HK-2 (cell line): Measurements from ENCODE around the gene PRKG2.
A peak's percentile ranks its signal among the peaks of the same experiment; 100 is the strongest.

Source experiments
- DNase-seq: peaks from one replicate; pipeline ENCODE4 v3.0.0-alpha.2; 2018; ENCODE audit not compliant: unreplicated experiment

Gene PRKG2

DNA sequence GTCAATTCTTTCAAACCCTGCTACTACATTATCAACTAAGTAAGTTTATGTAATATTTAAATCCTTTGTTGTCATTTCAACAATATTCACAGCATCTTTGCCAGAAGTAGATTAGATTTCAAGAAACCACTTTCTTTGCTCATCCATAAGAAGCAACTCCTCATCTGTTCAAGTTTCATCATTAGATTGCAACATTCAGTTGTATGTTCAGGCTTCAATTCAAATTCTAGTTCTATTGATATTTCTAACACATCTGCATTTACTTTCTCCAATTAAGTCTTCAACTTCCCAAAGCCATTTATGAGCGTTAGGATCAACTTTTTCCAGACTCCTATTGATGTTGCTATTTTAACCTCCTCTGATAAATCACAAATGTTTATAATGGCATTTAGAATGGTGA is 118.5 kb downstream of the PRKG2 start:
- no peak for DNase-seq

DNA sequence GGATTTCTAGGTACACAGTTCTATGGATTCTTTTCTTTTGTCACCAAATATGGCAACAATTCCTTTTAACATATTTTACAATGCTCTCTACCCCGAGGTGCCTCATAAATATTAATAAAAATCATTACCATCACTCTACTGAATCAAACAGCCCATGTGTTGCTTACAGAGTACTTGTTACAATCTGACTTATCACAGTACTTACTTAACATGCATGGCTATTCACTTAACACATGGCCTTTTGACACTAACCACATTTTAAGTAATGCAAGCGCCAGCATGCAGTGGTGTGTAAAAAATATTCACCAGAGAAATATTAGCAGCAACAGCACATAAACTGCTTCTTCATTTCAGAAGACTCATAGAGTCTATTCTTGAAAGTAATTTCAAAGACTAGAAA is 119.6 kb downstream of the PRKG2 start:
- DNase-seq: no peak

DNA sequence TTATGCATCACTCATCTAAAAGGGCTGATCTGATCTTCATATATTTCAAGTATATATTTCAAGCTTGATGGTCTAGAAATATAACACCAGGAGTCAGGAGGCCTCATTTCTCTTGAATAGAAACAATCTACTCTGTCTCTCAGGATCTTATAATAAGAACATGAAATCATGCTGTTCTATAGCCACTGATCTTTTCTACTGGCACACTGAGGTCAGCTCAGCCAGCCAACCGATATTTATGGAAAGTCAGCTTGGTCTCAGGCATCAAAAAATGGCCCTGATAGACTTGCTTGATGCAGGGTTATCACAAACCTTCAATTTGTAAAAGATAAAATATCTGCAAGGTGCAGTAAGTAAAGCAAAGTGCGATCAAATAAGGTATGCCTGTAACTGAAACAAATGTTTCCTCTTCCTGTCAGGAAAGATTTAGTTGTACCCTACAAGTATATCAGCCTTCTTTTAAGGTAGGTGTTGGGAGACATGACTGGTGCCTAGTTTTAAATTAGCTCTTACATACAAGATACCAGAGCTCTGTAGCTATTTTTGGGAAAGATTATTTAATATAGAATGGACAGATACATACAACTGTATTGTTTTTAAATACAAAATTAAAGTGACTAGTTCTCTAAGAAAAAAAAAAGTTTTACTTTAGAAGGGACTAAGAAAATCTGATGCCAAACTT is 121.2 kb downstream of the PRKG2 start:
- DNase-seq: no peak

DNA sequence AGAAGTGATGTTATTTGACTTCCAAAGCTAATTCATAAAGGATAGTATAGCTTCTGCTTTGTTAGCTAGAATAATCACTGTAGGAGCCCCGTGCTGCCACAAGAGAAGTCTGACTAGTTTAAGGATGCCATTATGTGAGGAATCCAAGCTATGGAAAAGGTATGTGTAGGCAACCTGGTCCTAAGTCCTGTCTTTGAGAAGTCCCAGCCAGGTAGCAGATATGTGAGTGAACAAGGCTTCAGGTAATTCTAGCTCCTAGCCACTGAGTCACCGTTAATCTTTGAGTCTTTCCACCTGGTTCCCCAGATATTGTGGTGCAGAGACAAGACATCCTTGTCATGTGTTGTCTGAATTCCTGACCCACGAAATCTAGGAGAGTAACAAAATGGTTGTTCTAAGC is 129.0 kb downstream of the PRKG2 start:
- DNase-seq: no peak

DNA sequence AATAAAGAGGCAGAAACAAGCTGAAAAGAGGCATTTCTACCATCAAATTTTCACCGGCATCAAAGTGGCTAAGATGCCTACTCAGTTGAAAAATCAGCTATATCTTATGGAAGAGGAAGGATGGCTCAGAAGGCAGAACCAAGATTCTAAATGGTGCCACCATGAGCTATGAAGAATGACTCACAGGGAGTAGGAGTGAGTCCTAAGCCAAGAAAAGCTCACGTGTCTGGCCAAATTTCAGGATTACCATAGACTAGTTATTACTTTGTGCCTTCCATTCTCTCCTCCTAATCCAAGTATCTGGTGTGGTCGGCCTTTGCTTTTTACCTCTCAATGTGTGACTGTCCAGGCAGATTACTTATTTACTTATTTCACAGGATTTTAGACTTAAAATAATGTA is 129.7 kb downstream of the PRKG2 start:
- no peak for DNase-seq

DNA sequence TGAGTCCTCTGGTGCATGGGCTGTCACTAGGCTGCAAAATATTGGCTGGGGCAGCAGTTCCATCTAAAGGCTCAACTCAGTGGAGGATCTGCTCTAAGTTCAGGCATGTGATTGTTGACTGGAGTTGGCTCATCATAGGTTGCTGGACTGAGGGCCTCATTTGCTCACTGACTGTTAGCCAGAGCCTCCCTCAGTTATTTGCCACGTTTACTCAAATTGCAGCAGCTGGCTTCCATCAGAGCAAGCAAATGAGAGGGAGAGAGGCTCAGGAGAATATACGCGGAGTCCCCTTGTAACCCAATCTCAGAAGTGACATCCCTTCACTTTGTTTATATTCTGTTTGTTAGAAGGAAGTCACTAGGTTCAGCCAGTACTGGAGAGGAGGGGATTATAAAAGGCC is 130.4 kb downstream of the PRKG2 start:
- no peak for DNase-seq

DNA sequence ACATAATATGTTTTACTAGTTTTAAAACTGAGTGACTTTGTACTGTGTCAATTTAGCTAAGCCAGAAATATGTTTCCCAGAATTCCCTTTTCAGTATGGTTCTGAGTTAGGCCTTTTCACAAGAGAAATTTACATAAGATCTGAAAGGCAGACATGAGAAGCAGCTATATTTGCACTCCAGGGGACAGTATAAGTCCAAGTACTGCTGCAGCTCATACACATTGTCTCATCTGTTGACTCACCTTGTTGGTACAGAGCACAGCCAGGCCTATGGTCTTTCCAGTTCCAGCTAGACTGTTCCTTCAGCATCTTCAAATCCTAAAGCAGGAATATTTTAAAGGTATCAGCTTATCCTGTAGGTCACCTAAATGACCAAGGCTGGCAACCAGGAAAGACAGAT is 131.0 kb downstream of the PRKG2 start:
- DNase-seq: no peak

DNA sequence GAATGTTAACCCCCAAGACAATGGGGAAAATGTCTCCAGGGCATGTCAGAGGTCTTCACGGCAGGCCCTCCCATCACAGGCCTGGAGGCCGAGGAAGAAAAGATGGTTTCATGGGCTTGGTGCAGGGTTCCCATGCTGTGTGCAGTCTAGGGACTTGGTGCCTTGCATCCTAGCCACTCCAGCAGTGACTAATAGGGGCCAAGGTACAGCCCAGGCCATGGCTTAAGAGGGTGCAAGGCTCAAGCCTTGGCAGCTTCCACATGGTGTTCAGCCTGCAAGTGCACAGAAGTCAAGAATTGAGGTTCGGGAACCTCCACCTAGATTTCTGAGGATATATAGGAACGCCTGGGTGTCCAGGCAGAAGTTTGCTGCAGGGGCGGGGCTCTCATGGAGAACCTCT is 133.9 kb downstream of the PRKG2 start:
- DNase-seq: no peak

DNA sequence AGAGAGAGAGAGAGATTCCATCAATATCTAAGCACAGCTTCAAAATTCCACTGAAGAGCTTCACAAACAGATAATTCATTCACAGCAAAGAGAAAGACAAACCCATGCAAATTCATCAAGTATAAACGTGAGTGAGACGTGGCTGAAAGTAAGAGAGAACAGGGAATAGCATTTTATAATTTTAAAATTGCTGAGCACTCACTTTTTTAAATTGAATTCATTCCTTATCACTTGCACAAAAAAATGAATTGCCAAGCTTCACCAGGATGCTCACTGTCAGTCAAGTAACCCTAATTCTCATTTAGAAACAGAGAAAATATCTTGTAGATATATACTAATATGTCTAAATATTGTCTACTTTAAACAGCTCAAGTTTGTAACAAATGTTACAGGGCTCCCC is 144.0 kb downstream of the PRKG2 start:
- DNase-seq: no peak

DNA sequence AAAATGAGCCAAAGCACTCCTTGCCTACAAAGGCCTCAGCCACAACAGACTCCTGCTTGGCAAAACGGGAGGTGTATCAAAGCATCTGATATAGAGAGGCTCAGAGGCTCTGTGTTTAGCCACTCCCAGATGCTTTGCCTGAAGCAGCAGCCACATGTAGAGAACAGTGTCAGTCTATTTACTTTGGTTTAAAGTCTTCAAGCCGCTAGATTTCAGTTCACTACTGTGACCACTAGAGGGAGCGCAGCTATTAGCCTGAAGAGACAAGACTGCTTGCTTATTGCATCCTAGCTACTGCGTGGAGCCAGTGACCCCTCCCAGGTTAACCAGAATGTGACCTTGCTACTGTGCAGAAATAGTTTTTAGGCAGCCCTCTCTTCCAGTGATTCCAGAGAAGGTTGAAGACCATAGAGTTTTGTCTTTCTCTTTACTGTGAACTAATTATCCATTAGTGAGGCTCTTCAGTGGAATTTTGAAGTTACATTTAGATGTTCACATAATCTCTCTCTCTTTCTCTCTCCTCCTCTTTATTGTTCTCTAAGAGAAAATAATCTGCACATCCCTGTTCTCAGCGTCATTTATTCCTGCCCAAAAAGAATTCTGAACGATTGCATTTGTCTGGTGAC is 145.2 kb downstream of the PRKG2 start:
- DNase-seq: peak; percentile 61

DNA sequence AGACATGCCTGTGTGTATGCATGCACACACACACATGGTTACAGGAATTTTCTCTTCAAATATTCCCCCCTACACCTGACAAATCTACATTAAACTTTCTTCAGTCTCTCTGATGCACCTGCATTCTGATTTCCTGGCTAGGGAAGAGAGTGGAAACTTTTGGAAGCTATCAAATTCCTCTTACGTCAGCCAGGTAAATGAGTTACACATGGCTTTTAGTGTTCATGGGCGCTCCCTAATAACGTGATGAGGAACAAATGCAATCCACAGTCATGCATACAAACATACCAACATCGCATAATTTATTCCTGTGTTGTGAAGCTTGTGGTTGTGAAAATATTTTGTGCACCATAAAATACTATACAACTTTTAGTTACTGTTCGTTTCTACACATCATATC is 149.6 kb downstream of the PRKG2 start:
- DNase-seq: no peak

DNA sequence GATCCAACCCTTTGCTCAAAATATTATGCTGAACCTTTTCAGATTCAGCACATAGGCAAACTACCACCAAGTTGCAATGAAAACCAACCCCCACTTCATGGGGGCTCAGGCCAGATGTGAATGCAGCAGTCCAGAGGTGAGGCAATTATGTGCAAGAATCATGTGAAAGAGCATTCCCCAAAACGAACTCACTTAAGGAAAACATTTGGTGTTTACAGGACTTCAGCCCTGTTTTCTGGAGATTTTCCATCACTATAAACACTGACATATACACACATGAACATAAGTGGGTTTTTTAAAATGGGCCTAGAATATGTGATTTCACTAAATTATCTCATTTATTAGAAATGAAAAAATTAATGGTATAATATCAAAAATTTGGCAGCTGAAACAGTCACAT is 153.0 kb downstream of the PRKG2 start:
- no peak for DNase-seq

DNA sequence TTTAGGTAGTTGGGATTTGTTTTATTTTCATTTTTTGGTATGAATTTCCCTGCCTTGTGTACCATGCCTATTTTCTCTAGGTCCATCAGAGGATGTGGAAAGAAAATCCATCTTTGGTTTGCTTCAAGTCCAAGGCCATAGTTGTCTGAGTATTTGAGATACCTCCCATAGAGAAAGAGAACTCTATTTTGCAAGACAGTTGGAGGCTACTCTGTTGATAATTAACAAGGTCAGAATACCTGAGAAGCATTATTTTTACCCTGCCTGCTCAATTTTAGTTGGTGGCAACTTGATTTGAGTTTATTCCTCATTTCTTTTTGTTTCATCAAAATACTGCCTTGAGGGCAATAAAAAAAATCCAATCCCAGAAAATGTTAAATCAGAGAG is 153.7 kb downstream of the PRKG2 start:
- no peak for DNase-seq

DNA sequence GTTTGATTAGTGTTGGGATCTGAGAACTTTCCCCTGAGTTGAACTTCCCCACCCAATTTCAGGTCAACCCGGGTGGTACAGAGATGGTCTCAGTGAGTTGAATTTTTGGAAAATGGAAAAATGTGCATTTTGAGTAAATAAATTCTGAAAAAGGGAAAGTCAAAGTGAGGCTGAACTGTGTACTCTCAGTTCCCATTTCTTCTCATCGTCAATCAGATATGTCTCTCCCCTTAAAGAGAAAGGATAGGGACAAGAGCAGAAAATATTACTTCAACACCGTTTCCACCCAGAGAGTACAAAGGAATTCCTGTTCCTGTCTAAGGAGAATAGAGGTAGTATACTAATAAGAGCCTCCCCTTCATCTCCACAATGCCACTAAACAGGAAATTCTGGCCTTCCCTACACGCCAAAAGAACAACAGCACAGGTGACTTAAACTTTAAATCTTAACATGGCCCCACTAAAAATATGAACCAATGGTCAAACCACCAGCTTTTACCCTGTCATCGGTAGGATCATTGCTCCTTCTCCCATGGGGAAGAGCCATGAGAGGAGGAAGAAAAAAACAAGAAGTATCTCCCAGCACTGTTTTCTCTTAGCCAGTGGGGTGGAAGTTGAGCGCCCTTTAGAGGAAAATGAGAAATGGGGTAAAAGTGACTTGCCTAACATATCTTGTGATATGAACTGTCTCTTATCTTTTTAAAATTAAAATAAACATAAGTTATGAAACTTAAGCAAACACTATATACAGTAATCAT is 154.3 kb downstream of the PRKG2 start:
- DNase-seq: no peak

DNA sequence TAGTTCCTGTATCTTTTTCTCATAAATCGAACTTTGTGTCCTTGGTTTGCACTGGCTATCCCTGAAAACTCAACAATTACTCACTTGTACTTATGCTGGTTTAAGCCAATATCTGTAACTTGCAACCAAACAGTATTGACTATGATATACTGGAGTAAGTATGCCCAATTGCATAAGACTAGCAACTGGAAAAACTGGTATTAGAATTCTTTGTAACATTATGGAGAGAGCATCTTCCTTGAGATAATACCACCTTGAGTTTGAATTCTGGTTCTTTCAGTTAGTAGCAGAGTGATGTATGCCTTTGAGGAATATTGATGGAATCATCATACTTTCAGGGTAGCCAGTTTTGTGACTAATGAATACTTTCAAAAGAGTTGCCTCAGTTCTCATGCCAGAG is 156.4 kb downstream of the PRKG2 start:
- DNase-seq: no peak

DNA sequence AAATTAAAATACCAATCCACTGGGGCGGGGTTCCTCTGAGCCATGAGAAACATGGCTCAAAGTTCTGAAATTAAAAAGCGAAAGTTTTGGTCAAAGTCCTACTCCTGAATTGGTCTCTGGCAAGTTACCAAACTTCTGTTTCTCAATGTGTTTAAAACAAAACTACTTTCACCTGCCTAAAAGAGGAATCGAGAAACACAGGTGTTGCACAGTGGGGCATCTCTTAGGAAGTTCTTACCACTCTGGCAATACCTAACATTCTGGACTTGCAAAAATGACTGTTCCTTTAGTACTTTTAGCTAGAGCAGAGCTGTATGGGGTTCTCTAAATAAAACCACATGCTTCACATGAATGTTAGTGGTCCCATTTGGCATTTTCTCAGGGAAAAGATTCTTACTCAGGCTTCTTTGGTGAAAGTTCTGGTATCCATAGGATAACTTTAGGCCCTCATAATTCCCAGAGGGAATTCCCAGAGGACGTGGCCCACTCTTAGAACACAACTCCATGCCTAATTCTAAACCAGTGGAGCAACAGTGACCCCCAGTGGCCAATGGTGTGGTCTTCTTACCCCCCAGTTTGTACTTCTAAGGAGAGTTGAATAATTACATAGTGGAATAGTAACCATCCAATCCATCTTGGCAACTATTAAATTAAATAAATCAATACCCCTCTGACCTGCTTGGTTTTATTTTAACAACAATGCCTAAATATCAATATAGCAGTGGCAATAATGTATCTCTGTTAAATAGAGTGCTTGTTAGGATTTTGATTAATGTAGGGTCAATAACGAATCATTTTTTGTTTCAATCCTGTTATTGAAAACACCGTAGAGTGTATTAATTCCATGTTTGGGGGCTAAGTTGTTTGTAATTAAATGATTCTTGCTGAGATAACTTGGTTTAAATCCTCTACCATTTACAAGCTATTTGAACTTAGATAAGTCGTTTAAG is 162.6 kb downstream of the PRKG2 start:
- peak; percentile 45 for DNase-seq

DNA sequence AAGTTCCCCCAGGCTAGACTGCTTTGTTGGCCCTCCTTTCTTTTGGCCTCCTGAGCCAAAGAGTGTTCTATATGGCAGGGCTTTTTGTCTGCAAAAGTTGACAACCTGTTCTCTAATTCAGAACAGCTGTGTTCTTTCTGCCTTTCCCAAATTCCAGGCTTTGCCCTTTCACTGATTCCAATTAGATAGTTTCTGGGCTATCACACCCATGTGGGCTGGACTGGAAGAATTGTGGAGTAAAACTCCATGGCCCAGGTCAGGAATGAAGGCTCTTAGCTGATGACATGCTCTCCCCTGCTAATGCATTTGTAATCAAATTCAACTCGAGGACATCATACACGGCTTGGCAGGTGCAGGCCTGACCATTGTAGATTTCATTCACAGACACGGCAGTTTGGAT is 165.1 kb downstream of the PRKG2 start:
- no peak for DNase-seq

DNA sequence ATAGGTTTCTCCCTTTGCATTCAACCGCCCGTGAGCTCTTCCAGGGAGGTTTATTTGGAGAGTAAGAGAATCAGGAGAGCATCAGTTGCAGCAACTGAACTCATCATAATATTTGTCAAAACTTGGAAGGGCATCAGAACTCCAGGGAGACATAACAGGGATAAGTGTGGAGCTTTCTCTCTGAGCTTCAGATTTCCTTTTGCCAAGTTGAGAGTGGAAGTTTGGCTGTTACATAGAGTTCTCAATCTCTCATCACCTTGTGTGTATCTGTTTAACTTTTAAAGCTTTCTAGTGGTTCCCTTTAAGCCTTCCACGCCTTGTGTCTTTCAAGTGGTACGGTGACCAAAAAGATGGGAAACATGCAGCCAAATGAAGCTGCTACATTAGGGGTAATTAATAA is 165.7 kb downstream of the PRKG2 start:
- no peak for DNase-seq

DNA sequence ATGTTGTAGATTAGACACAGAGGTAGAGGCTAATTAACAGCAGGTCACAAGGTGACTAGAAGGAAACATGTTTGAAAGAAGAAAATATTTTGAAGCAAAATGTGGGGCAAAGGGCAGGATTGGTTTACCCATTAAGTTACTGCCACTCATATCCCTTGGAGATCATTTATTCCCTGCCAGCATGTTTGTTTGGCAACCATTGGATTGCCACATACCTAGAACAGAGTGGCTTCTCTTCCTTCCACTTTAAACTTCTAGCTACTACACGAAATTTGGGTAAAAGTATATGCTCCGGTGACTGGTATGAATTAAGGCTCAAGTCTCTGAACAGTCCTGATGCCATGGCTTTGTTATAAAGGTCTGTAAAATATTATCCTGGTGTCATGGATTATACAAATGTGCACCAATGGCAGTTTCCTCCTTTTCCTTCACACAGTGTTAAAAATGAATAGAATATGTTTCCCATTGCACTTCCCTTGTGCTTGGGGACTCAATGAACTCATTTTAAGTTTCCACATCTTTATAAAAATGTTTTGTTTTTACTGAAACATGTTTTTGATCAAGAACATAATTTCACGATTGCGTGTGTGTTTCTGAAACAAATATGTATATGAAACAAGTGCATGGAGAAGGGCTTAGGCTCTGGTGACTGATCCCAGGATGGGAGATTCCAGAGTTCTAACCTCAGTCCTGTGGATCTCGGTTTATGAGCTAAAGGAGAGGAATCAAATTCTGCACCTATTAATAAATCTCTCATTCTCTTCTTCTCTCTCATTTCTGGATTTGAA is 172.2 kb downstream of the PRKG2 start:
- no peak for DNase-seq

DNA sequence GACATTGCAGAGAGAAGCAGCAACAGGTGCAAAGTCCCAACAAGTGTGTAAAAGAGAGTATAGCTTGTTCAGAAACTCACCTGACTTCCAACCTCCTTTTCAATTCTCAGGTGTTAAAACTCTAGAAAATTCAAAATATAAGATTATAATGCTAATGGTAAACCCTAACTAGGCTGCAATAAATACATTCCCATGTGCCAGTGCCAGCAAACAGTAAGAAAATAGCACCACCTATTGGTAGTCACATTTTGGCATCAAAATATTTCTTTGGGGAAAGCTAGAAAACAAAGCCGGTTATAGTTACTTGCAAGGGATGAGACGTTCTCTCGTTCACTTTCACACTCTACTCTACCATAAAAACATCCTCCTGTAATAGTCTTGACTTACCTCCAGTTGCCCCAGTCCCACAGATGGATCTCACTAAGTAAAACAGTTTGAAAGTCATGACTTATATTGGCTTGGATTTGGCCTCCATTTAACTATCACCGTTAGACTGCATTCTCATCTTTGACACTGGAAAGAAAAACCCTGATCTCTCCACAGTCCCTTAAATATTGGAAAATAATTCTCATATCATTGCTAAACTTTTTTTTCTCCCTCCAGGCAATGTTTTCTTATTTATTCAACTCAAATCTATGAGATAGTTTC is 174.9 kb downstream of the PRKG2 start:
- DNase-seq: no peak
